GM12878 (cell line): ENCODE measurements around the gene RGS16. TPM values are rescaled to one million over a fixed set of nuclear protein-coding genes. Genes with fewer than 3 reads are reported as not detected.

Experiments
- ATAC-seq: fragments of 200-7000 bp; cut with Tn5 transposase; 3 replicates; pipeline ENCODE4 v1.9.1; 2020; ENCODE audit warnings: mild to moderate bottlenecking, moderate library complexity
- BruUV-seq: library from RNA; stranded (reverse); fragments of 400-500 nt; replicated peaks from 2 replicates; lab custom pipeline; 2021; lab: Mats Ljungman, UMichigan
- CTCF ChIA-PET: fragments of 300-600 bp; sonication (Branson Sonifier 250); formaldehyde crosslinking; extraction: SDS; loops from one replicate; lab custom pipeline; 2021; ENCODE audit warnings: inconsistent platforms; lab: Yijun Ruan, JAX
- POLR2A ChIA-PET: fragments of 350-600 bp; formaldehyde crosslinking; extraction: SDS; loops from one replicate; lab custom pipeline; 2021; ENCODE audit warnings: inconsistent platforms; lab: Charles Lee
- RAD21 ChIA-PET: fragments of 300-600 bp; sonication (Branson Sonifier 250); formaldehyde crosslinking; loops from one replicate; lab custom pipeline; 2023; ENCODE audit warnings: antibody characterized with exemption; ENCODE audit not compliant: unreplicated experiment; lab: Charles Lee
- SMC1A ChIA-PET: fragments of 300-600 bp; sonication (Branson Sonifier 250); formaldehyde crosslinking; loops from one replicate; lab custom pipeline; 2023; ENCODE audit not compliant: unreplicated experiment, uncharacterized antibody; lab: Charles Lee
- DNase-seq: peaks from one replicate; pipeline ENCODE4 v3.0.0-alpha.2; 2011; ENCODE audit warnings: low read depth, low spot score
- FAIRE-seq: peaks from 3 replicates; lab custom pipeline; 2011; peaks lifted over from hg19 to GRCh38; lab: Jason Lieb, UNC
- H2AFZ ChIP-seq: 2 replicates; pipeline ENCODE4 v1.6.0; 2011; ENCODE audit warnings: low read depth, low read length, control low read depth; ENCODE audit not compliant: control insufficient read depth
- H3K27ac ChIP-seq: 2 replicates; pipeline ENCODE4 v1.5.1; 2011; ENCODE audit warnings: control low read depth; ENCODE audit not compliant: control insufficient read depth, insufficient read depth
- H3K27me3 ChIP-seq, 2 experiments: replicated peaks in 1 of 2; 2 replicates each; pipeline versions ENCODE4 v1.6.0 to v1.6.1; 2011; ENCODE audit warnings: low read length in 1 of 2; ENCODE audit not compliant: control insufficient read depth in 2 of 2, insufficient read depth in 2 of 2
- H3K36me3 ChIP-seq, 2 experiments: 2 replicates each; pipeline ENCODE4 v1.5.1; 2011; ENCODE audit warnings: low read length in 1 of 2; ENCODE audit not compliant: control insufficient read depth in 2 of 2, insufficient read depth in 2 of 2
- H3K4me1 ChIP-seq: 2 replicates; pipeline ENCODE4 v1.6.1; 2011; ENCODE audit warnings: mild to moderate bottlenecking, low read length, moderate library complexity, mixed read lengths; ENCODE audit not compliant: control insufficient read depth, insufficient read depth
- H3K4me2 ChIP-seq: 2 replicates; pipeline ENCODE4 v1.6.0; 2011; ENCODE audit warnings: control low read depth; ENCODE audit not compliant: control insufficient read depth, insufficient read depth
- H3K4me3 ChIP-seq: fragments of 200-600 bp; sonication (generic); 2 replicates; pipeline ENCODE4 v1.5.1; 2016
- H3K79me2 ChIP-seq: 2 replicates; pipeline ENCODE4 v1.6.0; 2011; ENCODE audit warnings: low read length; ENCODE audit not compliant: control insufficient read depth, insufficient read depth
- H3K9ac ChIP-seq: 2 replicates; pipeline ENCODE4 v1.8.0; 2011; ENCODE audit warnings: low read length, control low read depth, mixed read lengths; ENCODE audit not compliant: control insufficient read depth, insufficient read depth
- H3K9me3 ChIP-seq: replicated peaks from 3 replicates; pipeline ENCODE4 v1.5.1; 2011; ENCODE audit warnings: mild to moderate bottlenecking, low read length; ENCODE audit not compliant: control insufficient read depth, insufficient read depth
- H4K20me1 ChIP-seq: 2 replicates; pipeline ENCODE4 v1.6.0; 2011; ENCODE audit not compliant: control insufficient read depth, insufficient read depth
- BHLHE40 ChIP-seq, 2 experiments: fragments of 450-650 bp in 1 of 2; IDR thresholded peaks; 2 replicates each; pipeline ENCODE4 v1.6.1; 2011 to 2017; ENCODE audit warnings: low read depth in 2 of 2, borderline replicate concordance in 1 of 2, improper control_type of control experiment in 1 of 2, low read length in 1 of 2, mild to moderate bottlenecking in 1 of 2
- BMI1 ChIP-seq: fragments of 450-650 bp; IDR thresholded peaks from 2 replicates; pipeline ENCODE4 v1.6.1; 2016; ENCODE audit warnings: mild to moderate bottlenecking, moderate library complexity, borderline replicate concordance
- CBFB ChIP-seq: IDR thresholded peaks from 2 replicates; pipeline ENCODE4 v1.6.1; 2016; ENCODE audit warnings: antibody characterized with exemption, low read depth
- HDAC2 ChIP-seq: fragments of 200-600 bp; sonication (generic); IDR thresholded peaks from 2 replicates; pipeline ENCODE4 v1.6.1; 2017
- KAT2A ChIP-seq: conservative IDR thresholded peaks from 2 replicates; pipeline ENCODE4 v1.6.1; 2011; ENCODE audit warnings: low read depth, low read length; ENCODE audit not compliant: control insufficient read depth
- MTA3 ChIP-seq: IDR thresholded peaks from 2 replicates; pipeline ENCODE4 v1.6.1; 2012; ENCODE audit warnings: low read length, inconsistent platforms, borderline replicate concordance
- NR2F1 ChIP-seq: fragments of 450-650 bp; conservative IDR thresholded peaks from 2 replicates; pipeline ENCODE4 v1.6.1; 2017; ENCODE audit warnings: mild to moderate bottlenecking
- PAX5 ChIP-seq: IDR thresholded peaks from 2 replicates; pipeline ENCODE4 v1.6.1; 2011; ENCODE audit warnings: low read depth, low read length, borderline replicate concordance
- POLR2A ChIP-seq: IDR thresholded peaks from 2 replicates; pipeline ENCODE4 v1.6.1; 2011; ENCODE audit warnings: low read depth, mild to moderate bottlenecking, low read length
- RBBP5 ChIP-seq: fragments of 200-600 bp; sonication (generic); conservative IDR thresholded peaks from 2 replicates; pipeline ENCODE4 v1.6.1; 2016
- WGBS: methylation state at CpG from one replicate; pipeline ENCODE4 v1.1.6; 2016; ENCODE audit warnings: low lambda C conversion rate; ENCODE audit not compliant: insufficient replicate concordance, insufficient coverage; ENCODE audit errors: missing lambda C conversion rate; 5-methylcytosine and 5-hydroxymethylcytosine counted together
- in situ Hi-C: fragments of 300-500 bp; cut with MboI; formaldehyde crosslinking; loops from 9 replicates; pipeline ENCODE4 v1.14.3; 2018; ENCODE audit warnings: mixed read lengths
- intact Hi-C: fragments of 100-400 bp; cut with micrococcal nuclease; formaldehyde crosslinking; loops from one replicate; pipeline ENCODE4 v1.14.2; 2022; ENCODE audit not compliant: unreplicated experiment
- polyA plus RNA-seq, 11 experiments: library from polyadenylated mRNA; depleted of rRNA in 4 of 11; unstranded in 6 of 11; stranded (reverse) in 5 of 11; fragments of >200 nt; fragmentation: Nextera tagmentation in 4 of 11; fragmentation: Illumina TruSeq in 1 of 11; extraction: Ambion mirVana in 4 of 11; extraction: Trizol in 1 of 11; gene quantifications; 1 replicate in 1 of 11; 2 replicates in 10 of 11; pipeline versions ENCODE4 v1.2.1 to v1.2.3, GENCODE V29; 2011 to 2016; ENCODE audit warnings: inconsistent platforms in 2 of 11, missing spikeins in 2 of 11, low read depth in 1 of 11
- total RNA-seq, 4 experiments: library from RNA; depleted of rRNA in 3 of 4; stranded (reverse); fragments of >200 nt in 3 of 4; fragmentation: Illumina TruSeq in 1 of 4; extraction: Trizol in 1 of 4; gene quantifications; 2 replicates each; pipeline versions ENCODE4 v1.2.1 to v1.2.3, GENCODE V29; 2013 to 2021
- TF ChIP-seq, protein P1 (sequence below): fragments of 450-650 bp; IDR thresholded peaks from 2 replicates; pipeline ENCODE4 v1.6.1; 2017; ENCODE audit warnings: low read depth, mild to moderate bottlenecking, moderate library complexity
- TF ChIP-seq, protein P2 (sequence below): IDR thresholded peaks from 2 replicates; pipeline ENCODE4 v1.6.1; 2011; ENCODE audit warnings: borderline replicate concordance, low read depth, mild to moderate bottlenecking, moderate library complexity, low read length; ENCODE audit not compliant: insufficient read depth, poor library complexity, severe bottlenecking

Gene RGS16
- total and polyA plus RNA-seq, 10 of the 15 experiments (the other 5 are each of a cell fraction or from before 2014, with no cell fraction given), result 16.4 to 58.2 (median 44.6) TPM

DNA sequence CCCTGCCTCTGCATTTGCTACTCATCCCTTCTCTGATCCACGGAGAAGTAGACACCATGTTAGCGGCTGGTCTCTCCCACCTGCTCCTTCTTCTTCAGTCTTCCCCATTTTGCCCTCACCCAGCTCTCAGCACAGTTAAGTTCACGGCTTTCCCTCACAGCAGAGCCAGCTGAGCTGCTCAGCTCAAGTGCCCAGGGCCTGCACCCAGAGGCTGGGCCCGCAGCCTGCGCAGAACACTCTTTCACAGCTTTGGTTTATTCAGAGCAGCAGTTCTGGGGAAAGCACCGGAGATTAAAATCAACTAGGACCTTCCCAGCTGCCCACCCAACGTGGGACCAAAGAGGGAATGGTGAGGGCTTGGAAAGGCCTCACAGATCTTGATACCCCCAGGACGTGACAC, 38.3 kb upstream of the RGS16 start (continued):
- TF ChIP-seq, protein P1, sequence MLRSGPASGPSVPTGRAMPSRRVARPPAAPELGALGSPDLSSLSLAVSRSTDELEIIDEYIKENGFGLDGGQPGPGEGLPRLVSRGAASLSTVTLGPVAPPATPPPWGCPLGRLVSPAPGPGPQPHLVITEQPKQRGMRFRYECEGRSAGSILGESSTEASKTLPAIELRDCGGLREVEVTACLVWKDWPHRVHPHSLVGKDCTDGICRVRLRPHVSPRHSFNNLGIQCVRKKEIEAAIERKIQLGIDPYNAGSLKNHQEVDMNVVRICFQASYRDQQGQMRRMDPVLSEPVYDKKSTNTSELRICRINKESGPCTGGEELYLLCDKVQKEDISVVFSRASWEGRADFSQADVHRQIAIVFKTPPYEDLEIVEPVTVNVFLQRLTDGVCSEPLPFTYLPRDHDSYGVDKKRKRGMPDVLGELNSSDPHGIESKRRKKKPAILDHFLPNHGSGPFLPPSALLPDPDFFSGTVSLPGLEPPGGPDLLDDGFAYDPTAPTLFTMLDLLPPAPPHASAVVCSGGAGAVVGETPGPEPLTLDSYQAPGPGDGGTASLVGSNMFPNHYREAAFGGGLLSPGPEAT, result no peak
- TF ChIP-seq POLR2A, result no peak

DNA sequence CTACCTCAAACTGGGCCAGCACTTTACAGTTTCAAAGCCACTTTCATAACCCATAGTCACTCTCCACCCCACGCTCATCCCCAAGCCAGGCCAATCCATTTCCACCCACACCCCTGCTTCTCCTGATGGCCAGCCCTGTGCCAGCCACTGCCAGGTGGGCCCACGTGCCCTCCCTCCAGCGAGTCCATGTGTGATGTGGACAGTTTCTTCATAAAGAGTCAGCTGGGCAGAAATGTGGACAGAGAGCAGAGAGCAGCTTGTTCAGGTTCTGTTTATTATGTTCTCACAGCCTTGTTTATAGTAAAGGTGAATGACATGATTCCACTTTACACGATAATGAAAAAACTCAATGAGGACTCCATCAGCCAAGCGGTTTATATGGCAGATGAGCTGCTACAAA, 37.4 kb upstream of the RGS16 start:
- H3K4me2 ChIP-seq, result no peak overlapping the region
- H2AFZ ChIP-seq, result no peak overlapping the region
- no TSS peak for BruUV-seq
- ATAC-seq, result no peak
- intact Hi-C loops, result no loop called here
- no peak for FAIRE-seq
- no peak overlapping the region for H3K27ac ChIP-seq
- DNase-seq, result no peak
- ChIA-PET SMC1A (interaction anchor here (1.2 to 10.1 kb wide), 3 partner anchors 11 to 36 kb away, joined by 4 to 78 read pairs (median 5); no protein-coding TSS in a partner anchor), CTCF (interaction anchor here (0.8 to 1.1 kb wide), 2 partner anchors 8 to 142 kb away, joined by 3 read pairs; no protein-coding TSS in a partner anchor)
- H3K9ac ChIP-seq, result no peak overlapping the region
- no peaks in the 10 kb centered on the region for H4K20me1 ChIP-seq
- H3K79me2 ChIP-seq, result no peaks in the 10 kb centered on the region
- no peak for TF ChIP-seq BHLHE40 (IDR thresholded peaks at IDR 0.05; ENCODE audit: borderline replicate concordance in 1 of 2, low read depth in 2 of 2, low read length in 1 of 2)
- TF ChIP-seq, protein P2, sequence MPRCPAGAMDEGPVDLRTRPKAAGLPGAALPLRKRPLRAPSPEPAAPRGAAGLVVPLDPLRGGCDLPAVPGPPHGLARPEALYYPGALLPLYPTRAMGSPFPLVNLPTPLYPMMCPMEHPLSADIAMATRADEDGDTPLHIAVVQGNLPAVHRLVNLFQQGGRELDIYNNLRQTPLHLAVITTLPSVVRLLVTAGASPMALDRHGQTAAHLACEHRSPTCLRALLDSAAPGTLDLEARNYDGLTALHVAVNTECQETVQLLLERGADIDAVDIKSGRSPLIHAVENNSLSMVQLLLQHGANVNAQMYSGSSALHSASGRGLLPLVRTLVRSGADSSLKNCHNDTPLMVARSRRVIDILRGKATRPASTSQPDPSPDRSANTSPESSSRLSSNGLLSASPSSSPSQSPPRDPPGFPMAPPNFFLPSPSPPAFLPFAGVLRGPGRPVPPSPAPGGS, result no peak
- no peak for TF ChIP-seq RBBP5
- TF ChIP-seq HDAC2, result no peak
- no peak for TF ChIP-seq BMI1
- TF ChIP-seq KAT2A, result no peak
- TF ChIP-seq MTA3, result no peak
- TF ChIP-seq PAX5, result no peak
- TF ChIP-seq CBFB, result no peak
- TF ChIP-seq NR2F1, result no peak
- TF ChIP-seq, all 136 proteins: peak for 0
- Histone ChIP-seq H3K36me3 (no peaks in the 10 kb centered on the region), H3K4me3 (no peak overlapping the region), H3K4me1 (peaks cover 18% of the 10 kb centered on the region), H3K9me3 (no peaks in the 10 kb centered on the region), H3K27me3 (no peaks in the 10 kb centered on the region)
- in situ Hi-C loops, result no loop called here
- WGBS, result 73% methylated on average over 5 of the region's 5 CpGs
- RAD21 ChIA-PET, result no interaction called here
- POLR2A ChIA-PET, result no interaction called here
